GM19452 (cell line): ENCODE measurements around the gene NOP14.
"Not testable (repeated sequence)": the region's sequence is repeated elsewhere in the genome, so short reads cannot be mapped to it uniquely, and the experiment has no call there.

Experiments used
- ATAC-seq: cut with Tn5 transposase; IDR thresholded peaks from one replicate; pipeline ENCODE4 v1.9.1; 2021; ENCODE audit not compliant: unreplicated experiment

The NOP14 gene

GRCh38 chr4:2918300-2918699 lies 44.9 kb downstream of the NOP14 start:
- ATAC-seq, result not testable (repeated sequence)

- ATAC-seq, result not testable (repeated sequence)
Measured at GRCh38 chr4:2916696-2917095, 46.5 kb downstream of the NOP14 start.

- ATAC-seq, result no peak
Measured at GRCh38 chr4:2915789-2916188, 47.4 kb downstream of the NOP14 start.

GRCh38 chr4:2914256-2915126 lies 48.7 kb downstream of the NOP14 start:
- no peak for ATAC-seq

- ATAC-seq, result no peak
Measured at GRCh38 chr4:2913168-2913567, 50.0 kb downstream of the NOP14 start.

GRCh38 chr4:2911868-2912267 lies 51.3 kb downstream of the NOP14 start:
- no peak for ATAC-seq

GRCh38 chr4:2910409-2910808 lies 52.8 kb downstream of the NOP14 start:
- no peak for ATAC-seq

- ATAC-seq, result no peak
Measured at GRCh38 chr4:2909583-2909982, 53.6 kb downstream of the NOP14 start.

- no peak for ATAC-seq
Measured at GRCh38 chr4:2908686-2909085, 54.5 kb downstream of the NOP14 start.

GRCh38 chr4:2907706-2908293 lies 55.4 kb downstream of the NOP14 start:
- ATAC-seq, result no peak

- no peak for ATAC-seq
Measured at GRCh38 chr4:2907226-2907625, 56.0 kb downstream of the NOP14 start.

GRCh38 chr4:2906218-2906617 lies 57.0 kb downstream of the NOP14 start:
- ATAC-seq, result no peak

- no peak for ATAC-seq
Measured at GRCh38 chr4:2905544-2905943, 57.7 kb downstream of the NOP14 start.

- no peak for ATAC-seq
Measured at GRCh38 chr4:2902126-2902525, 61.1 kb downstream of the NOP14 start.

- no peak for ATAC-seq
Measured at GRCh38 chr4:2901186-2901585, 62.0 kb downstream of the NOP14 start.

GRCh38 chr4:2900741-2901140 lies 62.5 kb downstream of the NOP14 start:
- ATAC-seq, result no peak

GRCh38 chr4:2898001-2898400 lies 65.2 kb downstream of the NOP14 start:
- ATAC-seq, result no peak

- ATAC-seq, result no peak
Measured at GRCh38 chr4:2893772-2894171, 69.4 kb downstream of the NOP14 start.

GRCh38 chr4:2891294-2891693 lies 71.9 kb downstream of the NOP14 start:
- no peak for ATAC-seq

- ATAC-seq, result no peak
Measured at GRCh38 chr4:2888886-2889285, 74.3 kb downstream of the NOP14 start.
